GM12878 (cell line): ENCODE data around the gene GCC2. TPM values are rescaled to one million over a fixed set of nuclear protein-coding genes. Genes with fewer than 3 reads are reported as not detected.

Experiments used
- ATAC-seq: fragments of 200-7000 bp; cut with Tn5 transposase; 3 replicates; pipeline ENCODE4 v1.9.1; 2020; ENCODE audit warnings: mild to moderate bottlenecking, moderate library complexity
- BruUV-seq: library from RNA; stranded (reverse); fragments of 400-500 nt; replicated peaks from 2 replicates; lab custom pipeline; 2021; lab: Mats Ljungman, UMichigan
- CTCF ChIA-PET: fragments of 300-600 bp; sonication (Branson Sonifier 250); formaldehyde crosslinking; extraction: SDS; loops from one replicate; lab custom pipeline; 2021; ENCODE audit warnings: inconsistent platforms; lab: Yijun Ruan, JAX
- POLR2A ChIA-PET: fragments of 350-600 bp; formaldehyde crosslinking; extraction: SDS; loops from one replicate; lab custom pipeline; 2021; ENCODE audit warnings: inconsistent platforms; lab: Charles Lee
- RAD21 ChIA-PET: fragments of 300-600 bp; sonication (Branson Sonifier 250); formaldehyde crosslinking; loops from one replicate; lab custom pipeline; 2023; ENCODE audit warnings: antibody characterized with exemption; ENCODE audit not compliant: unreplicated experiment; lab: Charles Lee
- SMC1A ChIA-PET: fragments of 300-600 bp; sonication (Branson Sonifier 250); formaldehyde crosslinking; loops from one replicate; lab custom pipeline; 2023; ENCODE audit not compliant: unreplicated experiment, uncharacterized antibody; lab: Charles Lee
- DNase-seq: peaks from one replicate; pipeline ENCODE4 v3.0.0-alpha.2; 2011; ENCODE audit warnings: low read depth, low spot score
- FAIRE-seq: peaks from 3 replicates; lab custom pipeline; 2011; peaks lifted over from hg19 to GRCh38; lab: Jason Lieb, UNC
- H2AFZ ChIP-seq: 2 replicates; pipeline ENCODE4 v1.6.0; 2011; ENCODE audit warnings: low read depth, low read length, control low read depth; ENCODE audit not compliant: control insufficient read depth
- H3K27ac ChIP-seq: 2 replicates; pipeline ENCODE4 v1.5.1; 2011; ENCODE audit warnings: control low read depth; ENCODE audit not compliant: control insufficient read depth, insufficient read depth
- H3K27me3 ChIP-seq, 2 experiments: replicated peaks in 1 of 2; 2 replicates each; pipeline versions ENCODE4 v1.6.0 to v1.6.1; 2011; ENCODE audit warnings: low read length in 1 of 2; ENCODE audit not compliant: control insufficient read depth in 2 of 2, insufficient read depth in 2 of 2
- H3K36me3 ChIP-seq, 2 experiments: 2 replicates each; pipeline ENCODE4 v1.5.1; 2011; ENCODE audit warnings: low read length in 1 of 2; ENCODE audit not compliant: control insufficient read depth in 2 of 2, insufficient read depth in 2 of 2
- H3K4me1 ChIP-seq: 2 replicates; pipeline ENCODE4 v1.6.1; 2011; ENCODE audit warnings: mild to moderate bottlenecking, low read length, moderate library complexity, mixed read lengths; ENCODE audit not compliant: control insufficient read depth, insufficient read depth
- H3K4me2 ChIP-seq: 2 replicates; pipeline ENCODE4 v1.6.0; 2011; ENCODE audit warnings: control low read depth; ENCODE audit not compliant: control insufficient read depth, insufficient read depth
- H3K4me3 ChIP-seq: fragments of 200-600 bp; sonication (generic); 2 replicates; pipeline ENCODE4 v1.5.1; 2016
- H3K79me2 ChIP-seq: 2 replicates; pipeline ENCODE4 v1.6.0; 2011; ENCODE audit warnings: low read length; ENCODE audit not compliant: control insufficient read depth, insufficient read depth
- H3K9ac ChIP-seq: 2 replicates; pipeline ENCODE4 v1.8.0; 2011; ENCODE audit warnings: low read length, control low read depth, mixed read lengths; ENCODE audit not compliant: control insufficient read depth, insufficient read depth
- H3K9me3 ChIP-seq: replicated peaks from 3 replicates; pipeline ENCODE4 v1.5.1; 2011; ENCODE audit warnings: mild to moderate bottlenecking, low read length; ENCODE audit not compliant: control insufficient read depth, insufficient read depth
- H4K20me1 ChIP-seq: 2 replicates; pipeline ENCODE4 v1.6.0; 2011; ENCODE audit not compliant: control insufficient read depth, insufficient read depth
- E2F8 ChIP-seq: fragments of 450-650 bp; IDR thresholded peaks from 2 replicates; pipeline ENCODE4 v1.6.1; 2018; ENCODE audit warnings: mild to moderate bottlenecking, low read depth, moderate library complexity; ENCODE audit not compliant: partially characterized antibody
- EZH2 ChIP-seq: IDR thresholded peaks from 2 replicates; pipeline ENCODE4 v1.6.1; 2012; ENCODE audit warnings: low read depth, mild to moderate bottlenecking, control low read depth, inconsistent platforms, low read length, borderline replicate concordance; ENCODE audit not compliant: control insufficient read depth
- IRF4 ChIP-seq: IDR thresholded peaks from 2 replicates; pipeline ENCODE4 v1.6.1; 2011; ENCODE audit warnings: low read depth, low read length
- MYC ChIP-seq: IDR thresholded peaks from 2 replicates; pipeline ENCODE4 v1.6.1; 2011; ENCODE audit warnings: mild to moderate bottlenecking, low read length, moderate library complexity, inconsistent platforms; ENCODE audit not compliant: insufficient read depth, insufficient replicate concordance, insufficient read length, severe bottlenecking
- SIN3A ChIP-seq: IDR thresholded peaks from 2 replicates; pipeline ENCODE4 v1.6.1; 2012; ENCODE audit warnings: low read depth, low read length, improper control_type of control experiment
- SRF ChIP-seq, 2 experiments: IDR thresholded peaks; 2 replicates each; pipeline ENCODE4 v1.6.1; 2011; ENCODE audit warnings: low read depth in 2 of 2, low read length in 2 of 2, mild to moderate bottlenecking in 1 of 2, moderate library complexity in 1 of 2
- TCF7 ChIP-seq: IDR thresholded peaks from 2 replicates; pipeline ENCODE4 v1.6.1; 2014; ENCODE audit warnings: antibody characterized with exemption, borderline replicate concordance
- ZNF24 ChIP-seq: fragments of 450-650 bp; IDR thresholded peaks from 2 replicates; pipeline ENCODE4 v1.6.1; 2017; ENCODE audit warnings: antibody characterized with exemption, mild to moderate bottlenecking
- ZNF687 ChIP-seq: fragments of 450-650 bp; IDR thresholded peaks from 2 replicates; pipeline ENCODE4 v1.6.1; 2017; ENCODE audit warnings: mild to moderate bottlenecking, moderate library complexity
- ZSCAN29 ChIP-seq: fragments of 450-650 bp; IDR thresholded peaks from 2 replicates; pipeline ENCODE4 v1.6.1; 2017; ENCODE audit warnings: mild to moderate bottlenecking, moderate library complexity
- WGBS: methylation state at CpG from one replicate; pipeline ENCODE4 v1.1.6; 2016; ENCODE audit warnings: low lambda C conversion rate; ENCODE audit not compliant: insufficient replicate concordance, insufficient coverage; ENCODE audit errors: missing lambda C conversion rate; 5-methylcytosine and 5-hydroxymethylcytosine counted together
- in situ Hi-C: fragments of 300-500 bp; cut with MboI; formaldehyde crosslinking; loops from 9 replicates; pipeline ENCODE4 v1.14.3; 2018; ENCODE audit warnings: mixed read lengths
- intact Hi-C: fragments of 100-400 bp; cut with micrococcal nuclease; formaldehyde crosslinking; loops from one replicate; pipeline ENCODE4 v1.14.2; 2022; ENCODE audit not compliant: unreplicated experiment
- polyA plus RNA-seq, 11 experiments: library from polyadenylated mRNA; depleted of rRNA in 4 of 11; unstranded in 6 of 11; stranded (reverse) in 5 of 11; fragments of >200 nt; fragmentation: Nextera tagmentation in 4 of 11; fragmentation: Illumina TruSeq in 1 of 11; extraction: Ambion mirVana in 4 of 11; extraction: Trizol in 1 of 11; gene quantifications; 1 replicate in 1 of 11; 2 replicates in 10 of 11; pipeline versions ENCODE4 v1.2.1 to v1.2.3, GENCODE V29; 2011 to 2016; ENCODE audit warnings: inconsistent platforms in 2 of 11, missing spikeins in 2 of 11, low read depth in 1 of 11
- total RNA-seq, 4 experiments: library from RNA; depleted of rRNA in 3 of 4; stranded (reverse); fragments of >200 nt in 3 of 4; fragmentation: Illumina TruSeq in 1 of 4; extraction: Trizol in 1 of 4; gene quantifications; 2 replicates each; pipeline versions ENCODE4 v1.2.1 to v1.2.3, GENCODE V29; 2013 to 2021
- TF ChIP-seq, protein P1 (sequence below): fragments of 450-650 bp; IDR thresholded peaks from 2 replicates; pipeline ENCODE4 v1.6.1; 2016; ENCODE audit warnings: mild to moderate bottlenecking, moderate library complexity, borderline replicate concordance

GCC2 gene
- total and polyA plus RNA-seq, 10 of the 15 experiments (the other 5 are each of a cell fraction or from before 2014, with no cell fraction given), result 11.8 to 35.5 (median 25.4) TPM

DNA sequence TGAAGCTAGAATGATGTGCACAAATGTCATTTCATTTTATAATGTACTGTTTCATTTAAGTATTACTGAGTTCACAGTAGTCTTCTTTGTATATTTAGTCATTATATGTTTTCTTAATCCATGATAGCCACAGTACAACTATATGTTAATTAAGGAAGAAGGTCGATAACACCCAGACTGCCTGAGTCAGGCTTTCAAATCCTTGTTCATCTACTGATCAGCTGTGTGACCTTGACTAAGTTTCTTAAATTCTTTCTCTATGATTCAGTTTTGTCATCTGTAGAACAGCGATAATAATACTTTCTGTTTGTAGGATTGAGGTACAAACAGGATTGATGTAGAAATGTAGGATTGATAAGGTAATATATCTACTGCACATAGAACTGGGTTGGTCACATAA, 5.4 kb downstream of the GCC2 start:
- no peak overlapping the region for H3K4me3 ChIP-seq
- SMC1A ChIA-PET, result no interaction called here
- DNase-seq, result no peak
- H3K27ac ChIP-seq, result no peak overlapping the region
- POLR2A ChIA-PET, result no interaction called here
- no TSS peak for BruUV-seq
- in situ Hi-C loops (no loop called here), intact Hi-C loops (no loop called here)
- H3K9me3 ChIP-seq, result peaks cover 9% of the 10 kb centered on the region
- ATAC-seq, result no peak
- H3K4me2 ChIP-seq, result no peak overlapping the region
- WGBS, result 98% methylated on average over 2 of the region's 2 CpGs
- no peaks in the 10 kb centered on the region for H3K27me3 ChIP-seq
- no peak for FAIRE-seq
- no peak overlapping the region for H2AFZ ChIP-seq
- RAD21 ChIA-PET, result no interaction called here
- peaks cover 0 to 14% of the 10 kb centered on the region in 2 experiments; a peak in 2 of 4 replicates for H3K36me3 ChIP-seq
- no peaks in the 10 kb centered on the region for H4K20me1 ChIP-seq
- H3K79me2 ChIP-seq, result peaks cover 16% of the 10 kb centered on the region
- no peak overlapping the region for H3K9ac ChIP-seq
- H3K4me1 ChIP-seq, result peaks cover 10% of the 10 kb centered on the region
- CTCF ChIA-PET, result no interaction called here
- TF ChIP-seq IRF4, result no peak
- no peak for TF ChIP-seq SIN3A
- no peak for TF ChIP-seq MYC
- no peak for TF ChIP-seq ZNF24
- TF ChIP-seq ZNF687, result no peak
- no peak for TF ChIP-seq E2F8
- TF ChIP-seq EZH2, result no peak
- TF ChIP-seq ZSCAN29, result no peak
- no peak for TF ChIP-seq SRF (IDR thresholded peaks at IDR 0.05; ENCODE audit: low read depth in 2 of 2, low read length in 2 of 2)
- TF ChIP-seq, protein P1, sequence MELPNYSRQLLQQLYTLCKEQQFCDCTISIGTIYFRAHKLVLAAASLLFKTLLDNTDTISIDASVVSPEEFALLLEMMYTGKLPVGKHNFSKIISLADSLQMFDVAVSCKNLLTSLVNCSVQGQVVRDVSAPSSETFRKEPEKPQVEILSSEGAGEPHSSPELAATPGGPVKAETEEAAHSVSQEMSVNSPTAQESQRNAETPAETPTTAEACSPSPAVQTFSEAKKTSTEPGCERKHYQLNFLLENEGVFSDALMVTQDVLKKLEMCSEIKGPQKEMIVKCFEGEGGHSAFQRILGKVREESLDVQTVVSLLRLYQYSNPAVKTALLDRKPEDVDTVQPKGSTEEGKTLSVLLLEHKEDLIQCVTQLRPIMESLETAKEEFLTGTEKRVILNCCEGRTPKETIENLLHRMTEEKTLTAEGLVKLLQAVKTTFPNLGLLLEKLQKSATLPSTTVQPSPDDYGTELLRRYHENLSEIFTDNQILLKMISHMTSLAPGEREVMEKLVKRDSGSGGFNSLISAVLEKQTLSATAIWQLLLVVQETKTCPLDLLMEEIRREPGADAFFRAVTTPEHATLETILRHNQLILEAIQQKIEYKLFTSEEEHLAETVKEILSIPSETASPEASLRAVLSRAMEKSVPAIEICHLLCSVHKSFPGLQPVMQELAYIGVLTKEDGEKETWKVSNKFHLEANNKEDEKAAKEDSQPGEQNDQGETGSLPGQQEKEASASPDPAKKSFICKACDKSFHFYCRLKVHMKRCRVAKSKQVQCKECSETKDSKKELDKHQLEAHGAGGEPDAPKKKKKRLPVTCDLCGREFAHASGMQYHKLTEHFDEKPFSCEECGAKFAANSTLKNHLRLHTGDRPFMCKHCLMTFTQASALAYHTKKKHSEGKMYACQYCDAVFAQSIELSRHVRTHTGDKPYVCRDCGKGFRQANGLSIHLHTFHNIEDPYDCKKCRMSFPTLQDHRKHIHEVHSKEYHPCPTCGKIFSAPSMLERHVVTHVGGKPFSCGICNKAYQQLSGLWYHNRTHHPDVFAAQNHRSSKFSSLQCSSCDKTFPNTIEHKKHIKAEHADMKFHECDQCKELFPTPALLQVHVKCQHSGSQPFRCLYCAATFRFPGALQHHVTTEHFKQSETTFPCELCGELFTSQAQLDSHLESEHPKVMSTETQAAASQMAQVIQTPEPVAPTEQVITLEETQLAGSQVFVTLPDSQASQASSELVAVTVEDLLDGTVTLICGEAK, result no peak
- no peak for TF ChIP-seq TCF7
